ENCODE results near the gene RAD51B.

RAD51B gene

GRCh38 chr14:67935371-67935770 is 115.8 kb downstream of the RAD51B start:
- no peak for TF ChIP-seq ZNF274 (IDR thresholded peaks at IDR 0.05; ENCODE audit: low read depth, low read length)
- no peak overlapping the region for H3K4me3 ChIP-seq (ENCODE audit: low read length)

GRCh38 chr14:67938071-67938470 is 118.5 kb downstream of the RAD51B start:
- no peak overlapping the region for H3K4me3 ChIP-seq (ENCODE audit: low read length)
- TF ChIP-seq ZNF274 (IDR thresholded peaks at IDR 0.05; ENCODE audit: low read depth, low read length), result no peak

GRCh38 chr14:67940486-67941455 is 121.2 kb downstream of the RAD51B start:
- TF ChIP-seq ZNF274 (IDR thresholded peaks at IDR 0.05; ENCODE audit: low read depth, low read length), result no peak

GRCh38 chr14:67941456-67942018 is 122.0 kb downstream of the RAD51B start:
- no peak overlapping the region for H3K4me3 ChIP-seq (ENCODE audit: low read length)
- TF ChIP-seq ZNF274 (IDR thresholded peaks at IDR 0.05; ENCODE audit: low read depth, low read length), result no peak

More at GRCh38 chr14:67940486-67941455, 121.2 kb downstream of the RAD51B start:
- H3K4me3 ChIP-seq (ENCODE audit: low read length), result no peak overlapping the region

GRCh38 chr14:67942080-67942710 is 122.6 kb downstream of the RAD51B start:
- H3K4me3 ChIP-seq (ENCODE audit: low read length), result no peak overlapping the region
- no peak for TF ChIP-seq ZNF274 (IDR thresholded peaks at IDR 0.05; ENCODE audit: low read depth, low read length)

- TF ChIP-seq ZNF274 (IDR thresholded peaks at IDR 0.05; ENCODE audit: low read depth, low read length), result no peak
- no peak overlapping the region for H3K4me3 ChIP-seq (ENCODE audit: low read length)
Observed at GRCh38 chr14:67943947-67944346, 124.4 kb downstream of the RAD51B start.

- no peak overlapping the region for H3K4me3 ChIP-seq (ENCODE audit: low read length)
- no peak for TF ChIP-seq ZNF274 (IDR thresholded peaks at IDR 0.05; ENCODE audit: low read depth, low read length)
Observed at GRCh38 chr14:67944605-67945004, 125.0 kb downstream of the RAD51B start.

GRCh38 chr14:67949771-67950170 is 130.2 kb downstream of the RAD51B start:
- no peak for TF ChIP-seq ZNF274 (IDR thresholded peaks at IDR 0.05; ENCODE audit: low read depth, low read length)

GRCh38 chr14:67950386-67950785 is 130.8 kb downstream of the RAD51B start:
- no peak for TF ChIP-seq ZNF274 (IDR thresholded peaks at IDR 0.05; ENCODE audit: low read depth, low read length)
- H3K4me3 ChIP-seq (ENCODE audit: low read length), result no peak overlapping the region

More at GRCh38 chr14:67949771-67950170, 130.2 kb downstream of the RAD51B start:
- H3K4me3 ChIP-seq (ENCODE audit: low read length), result no peak overlapping the region

GRCh38 chr14:67951529-67952135 is 132.1 kb downstream of the RAD51B start:
- no peak overlapping the region for H3K4me3 ChIP-seq (ENCODE audit: low read length)
- TF ChIP-seq ZNF274 (IDR thresholded peaks at IDR 0.05; ENCODE audit: low read depth, low read length), result no peak

GRCh38 chr14:67952381-67952780 is 132.8 kb downstream of the RAD51B start:
- no peak overlapping the region for H3K4me3 ChIP-seq (ENCODE audit: low read length)
- TF ChIP-seq ZNF274 (IDR thresholded peaks at IDR 0.05; ENCODE audit: low read depth, low read length), result no peak

GRCh38 chr14:67952786-67953185 is 133.2 kb downstream of the RAD51B start:
- H3K4me3 ChIP-seq (ENCODE audit: low read length), result no peak overlapping the region
- no peak for TF ChIP-seq ZNF274 (IDR thresholded peaks at IDR 0.05; ENCODE audit: low read depth, low read length)

- no peak for TF ChIP-seq ZNF274 (IDR thresholded peaks at IDR 0.05; ENCODE audit: low read depth, low read length)
- H3K4me3 ChIP-seq (ENCODE audit: low read length), result no peak overlapping the region
Observed at GRCh38 chr14:67955261-67955660, 135.7 kb downstream of the RAD51B start.

- TF ChIP-seq ZNF274 (IDR thresholded peaks at IDR 0.05; ENCODE audit: low read depth, low read length), result no peak
- no peak overlapping the region for H3K4me3 ChIP-seq (ENCODE audit: low read length)
Observed at GRCh38 chr14:67957946-67958345, 138.4 kb downstream of the RAD51B start.
